Hepatocyte (in vitro differentiated cells): Measurements from ENCODE around the gene GPSM3.

Experiments
- CTCF ChIP-seq: fragments of 200-600 bp; sonication (generic); IDR thresholded peaks from 2 replicates; pipeline ENCODE4 v1.5.1; 2016; ENCODE audit warnings: antibody characterized with exemption, mild to moderate bottlenecking; ENCODE audit not compliant: poor library complexity
- EZH2 ChIP-seq: fragments of 200-600 bp; sonication (generic); IDR thresholded peaks from 2 replicates; pipeline ENCODE4 v1.6.1; 2016; ENCODE audit warnings: antibody characterized with exemption, mild to moderate bottlenecking, borderline replicate concordance
- EZH2phosphoT487 ChIP-seq: fragments of 200-600 bp; sonication (generic); IDR thresholded peaks from one replicate; pipeline ENCODE4 v1.6.1; 2018; ENCODE audit warnings: antibody characterized with exemption, mild to moderate bottlenecking, low read depth, moderate library complexity; ENCODE audit not compliant: unreplicated experiment, severe bottlenecking

- TF ChIP-seq CTCF: no peak
- no peak for TF ChIP-seq EZH2
- TF ChIP-seq EZH2phosphoT487: no peak
Observed at GRCh38 chr6:32183483-32184083, 8.9 kb downstream of the GPSM3 start.
